Tibial nerve (tissue), 4 donors: ENCODE results near the gene TMEM204.

Experiments used
- EP300 ChIP-seq, 2 donors: sonication (generic); formaldehyde crosslinking; IDR thresholded peaks; one replicate each; pipeline ENCODE4 v1.6.1; 2017; ENCODE audit warnings: antibody characterized with exemption in 2 of 2, mild to moderate bottlenecking in 1 of 2
- POLR2A ChIP-seq, 2 donors: fragments of 450-650 bp; IDR thresholded peaks; one replicate each; pipeline ENCODE4 v1.6.1; 2017; ENCODE audit warnings: antibody characterized with exemption in 2 of 2, mild to moderate bottlenecking in 2 of 2, moderate library complexity in 2 of 2
- TF ChIP-seq, protein P1 (sequence below), 5 experiments: fragments of 200-600 bp in 3 of 5; fragments of 450-650 bp in 2 of 5; sonication (generic) in 3 of 5; IDR thresholded peaks; one replicate each; pipeline ENCODE4 v1.5.1; 2016 to 2019; ENCODE audit warnings: antibody characterized with exemption in 5 of 5, mild to moderate bottlenecking in 3 of 5, moderate library complexity in 2 of 5

- TF ChIP-seq, protein P1, sequence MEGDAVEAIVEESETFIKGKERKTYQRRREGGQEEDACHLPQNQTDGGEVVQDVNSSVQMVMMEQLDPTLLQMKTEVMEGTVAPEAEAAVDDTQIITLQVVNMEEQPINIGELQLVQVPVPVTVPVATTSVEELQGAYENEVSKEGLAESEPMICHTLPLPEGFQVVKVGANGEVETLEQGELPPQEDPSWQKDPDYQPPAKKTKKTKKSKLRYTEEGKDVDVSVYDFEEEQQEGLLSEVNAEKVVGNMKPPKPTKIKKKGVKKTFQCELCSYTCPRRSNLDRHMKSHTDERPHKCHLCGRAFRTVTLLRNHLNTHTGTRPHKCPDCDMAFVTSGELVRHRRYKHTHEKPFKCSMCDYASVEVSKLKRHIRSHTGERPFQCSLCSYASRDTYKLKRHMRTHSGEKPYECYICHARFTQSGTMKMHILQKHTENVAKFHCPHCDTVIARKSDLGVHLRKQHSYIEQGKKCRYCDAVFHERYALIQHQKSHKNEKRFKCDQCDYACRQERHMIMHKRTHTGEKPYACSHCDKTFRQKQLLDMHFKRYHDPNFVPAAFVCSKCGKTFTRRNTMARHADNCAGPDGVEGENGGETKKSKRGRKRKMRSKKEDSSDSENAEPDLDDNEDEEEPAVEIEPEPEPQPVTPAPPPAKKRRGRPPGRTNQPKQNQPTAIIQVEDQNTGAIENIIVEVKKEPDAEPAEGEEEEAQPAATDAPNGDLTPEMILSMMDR (IDR thresholded peaks at IDR 0.05): no peak
- no peak for TF ChIP-seq POLR2A (IDR thresholded peaks at IDR 0.05)
- TF ChIP-seq EP300 (IDR thresholded peaks at IDR 0.05): no peak
These were observed 16.6 kb downstream of the TMEM204 start for GRCh38 chr16:1550069-1550468.
